DMS153 (cell line): ENCODE data around the gene MYO1G.

Experiments
- DNase-seq: peaks from one replicate; lab custom pipeline; 2025; lab: John Stamatoyannopoulos, UW

Gene MYO1G

GRCh38 chr7:44966731-44967538, 11.9 kb downstream of the MYO1G start:
- no peak for DNase-seq

GRCh38 chr7:44965937-44966730, 12.7 kb downstream of the MYO1G start:
- no peak for DNase-seq

DNA sequence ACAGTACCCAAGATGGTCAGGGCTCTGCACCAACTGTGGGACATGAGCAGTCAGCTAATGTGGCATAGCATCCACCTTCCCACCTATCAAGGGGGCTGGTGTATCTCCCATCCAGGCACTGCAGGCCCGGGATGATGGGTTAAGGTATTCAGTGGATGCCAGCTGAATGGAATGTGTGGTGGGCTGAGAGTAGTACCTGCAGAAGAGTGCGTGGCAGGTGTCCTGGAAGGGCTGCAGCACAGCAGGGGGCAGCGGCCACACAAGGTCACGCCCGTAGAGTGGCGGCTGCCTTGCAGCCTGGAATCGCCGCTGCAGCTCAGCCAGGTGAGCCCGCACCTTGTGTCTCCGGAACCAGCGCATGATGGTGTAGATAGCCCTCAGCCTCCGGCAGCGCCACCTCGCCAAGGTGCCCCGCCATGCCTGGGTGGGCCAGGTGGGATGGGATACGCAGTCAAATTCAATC, 13.3 kb downstream of the MYO1G start:
- no peak for DNase-seq

- DNase-seq: no peak
Observed at GRCh38 chr7:44964831-44965440, 13.9 kb downstream of the MYO1G start.

GRCh38 chr7:44964384-44964830, 14.4 kb downstream of the MYO1G start:
- DNase-seq: no peak

GRCh38 chr7:44963364-44964290, 15.2 kb downstream of the MYO1G start:
- no peak for DNase-seq

DNA sequence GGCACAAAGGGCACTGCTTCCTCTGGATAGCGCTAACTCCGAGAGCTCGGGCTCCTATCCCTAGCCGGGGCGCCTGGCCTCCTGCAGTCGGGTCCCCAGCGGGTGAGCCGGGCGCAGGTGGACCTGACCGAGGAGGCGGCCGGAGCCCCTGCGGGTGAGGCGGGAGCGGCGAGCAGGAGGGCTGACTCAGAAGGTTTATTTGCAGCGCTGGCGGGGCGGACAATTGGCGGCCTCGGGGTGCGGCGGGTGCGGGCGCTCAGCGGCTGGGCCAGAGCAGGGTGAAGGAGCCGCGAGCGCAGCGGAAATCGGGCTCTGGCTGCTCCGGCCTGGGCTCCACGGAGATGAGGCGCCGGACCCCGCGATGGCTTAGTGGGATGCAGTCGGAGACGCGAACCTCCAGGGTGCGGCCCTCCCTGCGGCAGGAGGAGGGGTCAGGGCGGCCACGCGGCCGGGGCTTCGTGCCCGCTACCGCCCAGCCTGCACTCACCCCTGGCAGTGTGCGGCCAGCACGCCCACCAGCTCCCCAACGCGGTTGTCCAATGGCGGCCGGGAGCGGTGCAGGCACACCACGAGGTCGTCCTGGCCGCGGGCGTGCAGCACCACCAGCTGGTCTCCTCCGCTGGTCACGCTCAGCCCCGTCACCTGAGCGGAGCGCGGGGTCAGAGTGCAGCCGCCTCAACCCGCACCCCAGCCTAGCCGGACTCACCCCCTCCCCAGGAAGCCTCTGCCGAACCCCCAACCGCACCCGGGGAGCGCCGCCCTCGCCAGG, 16.1 kb downstream of the MYO1G start:
- no peak for DNase-seq

- DNase-seq: no peak
Observed at GRCh38 chr7:44961844-44962482, 16.9 kb downstream of the MYO1G start.

GRCh38 chr7:44960011-44960580, 18.7 kb downstream of the MYO1G start:
- DNase-seq: no peak

GRCh38 chr7:44959433-44959951, 19.3 kb downstream of the MYO1G start:
- no peak for DNase-seq

DNA sequence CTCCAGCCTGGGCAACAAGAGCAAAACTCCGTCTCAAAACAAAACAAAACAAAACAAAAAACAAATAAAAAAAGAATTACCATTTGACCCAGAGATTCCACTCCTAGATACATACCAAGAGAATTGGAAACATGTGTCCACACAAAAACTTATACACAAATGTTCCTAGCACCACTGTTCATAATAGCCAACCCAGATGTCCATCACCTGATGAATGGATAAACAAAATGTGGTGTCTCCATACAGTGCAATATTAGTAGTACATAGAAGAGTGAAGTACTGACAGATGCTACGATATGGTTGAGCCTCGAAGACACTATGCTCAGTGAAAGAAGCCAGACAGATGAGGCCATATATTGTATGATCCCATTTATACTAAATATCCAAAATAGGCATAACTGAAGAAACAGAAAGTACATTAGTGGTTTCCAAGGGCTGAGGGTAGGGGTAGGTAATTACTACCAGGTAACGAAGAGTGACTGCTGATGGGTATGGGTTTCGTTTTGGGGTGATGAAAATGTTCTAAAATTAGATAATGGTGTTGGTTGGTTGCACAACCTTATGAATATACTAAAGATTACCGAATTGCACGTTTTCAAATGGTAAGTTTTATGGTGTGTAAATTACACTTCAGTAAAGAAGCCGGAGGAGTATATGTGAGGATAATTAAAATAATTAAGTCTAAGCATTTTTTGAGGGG, 20.0 kb downstream of the MYO1G start:
- no peak for DNase-seq

- no peak for DNase-seq
Observed at GRCh38 chr7:44956157-44956766, 22.6 kb downstream of the MYO1G start.

GRCh38 chr7:44955733-44956132, 23.1 kb downstream of the MYO1G start:
- no peak for DNase-seq

DNA sequence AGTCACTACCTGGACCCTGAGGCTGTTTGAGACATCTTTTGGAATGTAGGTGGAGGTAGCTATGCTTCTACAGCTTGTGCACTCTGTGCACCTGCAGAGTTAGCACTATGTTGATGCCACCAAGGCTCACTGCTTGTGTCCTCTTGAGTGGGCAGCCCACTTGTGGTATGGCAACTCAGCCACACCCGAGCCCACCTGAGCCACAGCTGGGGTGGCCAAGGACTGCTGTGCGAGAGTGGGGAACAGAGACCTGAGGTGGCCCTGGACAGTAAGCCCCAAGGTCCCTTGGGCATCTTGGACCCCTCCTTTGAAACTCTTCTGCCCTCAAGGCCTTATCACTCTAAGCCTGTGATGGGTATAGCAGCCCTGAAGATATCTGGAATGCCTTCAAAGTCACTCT, 25.7 kb downstream of the MYO1G start:
- no peak for DNase-seq

GRCh38 chr7:44949303-44949702, 29.5 kb downstream of the MYO1G start:
- no peak for DNase-seq

DNA sequence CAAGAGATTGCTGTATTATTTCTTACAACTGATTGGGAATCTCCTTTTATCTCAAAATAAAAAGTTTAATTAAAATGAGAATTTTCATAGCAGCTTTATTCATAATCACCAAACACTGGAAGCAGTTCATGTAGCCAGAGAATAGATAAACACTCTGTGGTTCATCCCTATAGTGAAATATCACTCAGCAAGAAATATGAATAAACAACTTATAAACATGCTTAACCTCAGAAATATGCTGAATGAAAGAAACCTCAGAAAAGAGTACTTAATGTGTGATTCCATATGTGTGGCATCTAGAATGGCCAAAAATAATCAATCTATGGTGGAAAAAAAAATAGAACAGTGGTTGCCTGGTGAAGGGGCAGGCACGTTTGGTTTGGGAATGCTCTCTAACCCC, 33.3 kb downstream of the MYO1G start:
- no peak for DNase-seq

GRCh38 chr7:44944821-44945220, 34.0 kb downstream of the MYO1G start:
- DNase-seq: no peak

GRCh38 chr7:44943631-44944030, 35.2 kb downstream of the MYO1G start:
- no peak for DNase-seq

DNA sequence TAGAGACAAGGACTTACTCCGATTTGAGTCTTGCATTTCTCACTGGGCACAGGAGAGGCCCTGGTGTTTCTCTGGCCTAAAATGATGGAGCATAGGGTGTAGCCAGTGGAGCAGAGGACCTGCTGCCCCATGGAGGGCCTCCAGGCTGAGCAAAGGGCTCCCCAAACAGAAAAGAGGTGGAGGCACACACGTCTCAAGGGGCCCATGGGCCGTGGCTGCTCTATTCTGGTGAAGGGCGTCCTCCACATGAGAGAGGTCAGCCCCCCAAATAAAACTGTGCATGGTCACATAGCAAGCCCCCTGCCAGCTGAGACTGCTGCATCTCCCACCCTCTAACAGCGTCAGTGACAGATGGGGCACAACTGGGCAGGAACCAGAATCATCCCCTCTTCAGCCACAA, 41.4 kb downstream of the MYO1G start:
- no peak for DNase-seq
